ENCODE data around the gene FAM13A. TPM values are rescaled to one million over a fixed set of nuclear protein-coding genes. Genes with fewer than 3 reads are reported as not detected.

Gene FAM13A
- total RNA-seq, 2 experiments from 2014 or later = 1.4 to 1.6 TPM

GRCh38 chr4:88738180-88738579 lies 318.8 kb downstream of the FAM13A start:
- intact Hi-C loops (cut with micrococcal nuclease) = no loop called here
- Mint-ChIP-seq H3K4me3 (no peak overlapping the region), H3K4me1 (ENCODE audit: low read depth) (peaks cover 20% of the 10 kb centered on the region), H3K9me3 (no peaks in the 10 kb centered on the region), H3K27me3 (ENCODE audit: low read depth) (no peaks in the 10 kb centered on the region), H3K27ac (no peak overlapping the region), H3K36me3 (ENCODE audit: low read depth) (no peaks in the 10 kb centered on the region)
- CTCF ChIA-PET = interaction anchor here (0.7 kb wide), 1 partner anchor 54 kb away, joined by 3 read pairs; no protein-coding TSS in a partner anchor
- no peak for DNase-seq

GRCh38 chr4:88737307-88737941 lies 319.6 kb downstream of the FAM13A start:
- Mint-ChIP-seq H3K36me3 (ENCODE audit: low read depth) (no peaks in the 10 kb centered on the region), H3K9me3 (no peaks in the 10 kb centered on the region), H3K4me1 (ENCODE audit: low read depth) (peaks cover 20% of the 10 kb centered on the region), H3K27ac (peak overlapping the region; percentile 9), H3K27me3 (ENCODE audit: low read depth) (no peaks in the 10 kb centered on the region), H3K4me3 (peak overlapping the region; percentile 58)
- CTCF ChIA-PET = interaction anchor here (0.6 to 0.7 kb wide), 3 partner anchors 54 to 125 kb away, joined by 3 read pairs; no protein-coding TSS in a partner anchor
- peak; percentile 70 for DNase-seq
- intact Hi-C loops (cut with micrococcal nuclease) = loop anchor here (1.0 to 2.0 kb wide), 3 partner anchors 25 to 144 kb away; no protein-coding TSS in a partner anchor

GRCh38 chr4:88736264-88736663 lies 320.7 kb downstream of the FAM13A start:
- Mint-ChIP-seq H3K36me3 (ENCODE audit: low read depth) (no peaks in the 10 kb centered on the region), H3K27me3 (ENCODE audit: low read depth) (no peaks in the 10 kb centered on the region), H3K4me1 (ENCODE audit: low read depth) (peaks cover 20% of the 10 kb centered on the region), H3K4me3 (no peak overlapping the region), H3K27ac (no peak overlapping the region), H3K9me3 (no peaks in the 10 kb centered on the region)
- no peak for DNase-seq
- CTCF ChIA-PET = interaction anchor here (0.9 to 1.5 kb wide), 2 partner anchors 11 to 30 kb away, joined by 3 to 5 read pairs; no protein-coding TSS in a partner anchor
- intact Hi-C loops (cut with micrococcal nuclease) = loop anchor here (2.0 kb wide), 2 partner anchors 23 to 57 kb away; no protein-coding TSS in a partner anchor

GRCh38 chr4:88735564-88735963 lies 321.4 kb downstream of the FAM13A start:
- Mint-ChIP-seq H3K27me3 (ENCODE audit: low read depth) (no peaks in the 10 kb centered on the region), H3K4me1 (ENCODE audit: low read depth) (peaks cover 20% of the 10 kb centered on the region), H3K4me3 (no peak overlapping the region), H3K9me3 (no peaks in the 10 kb centered on the region), H3K36me3 (ENCODE audit: low read depth) (no peaks in the 10 kb centered on the region), H3K27ac (no peak overlapping the region)
- no peak for DNase-seq
- CTCF ChIA-PET = interaction anchor here (0.9 to 1.5 kb wide), 4 partner anchors 10 to 288 kb away, joined by 3 to 5 read pairs (median 3); no protein-coding TSS in a partner anchor
- intact Hi-C loops (cut with micrococcal nuclease) = no loop called here

- Mint-ChIP-seq H3K27me3 (ENCODE audit: low read depth) (no peaks in the 10 kb centered on the region), H3K27ac (no peak overlapping the region), H3K4me1 (ENCODE audit: low read depth) (peaks cover 20% of the 10 kb centered on the region), H3K9me3 (no peaks in the 10 kb centered on the region), H3K36me3 (ENCODE audit: low read depth) (no peaks in the 10 kb centered on the region), H3K4me3 (no peak overlapping the region)
- no peak for DNase-seq
- CTCF ChIA-PET = interaction anchor here (1.0 to 1.6 kb wide), 2 partner anchors 14 to 195 kb away, joined by 3 to 7 read pairs; no protein-coding TSS in a partner anchor
- intact Hi-C loops (cut with micrococcal nuclease) = no loop called here
Observed at GRCh38 chr4:88734403-88734949, 322.5 kb downstream of the FAM13A start.

GRCh38 chr4:88732714-88733368 lies 324.1 kb downstream of the FAM13A start:
- intact Hi-C loops (cut with micrococcal nuclease) = no loop called here
- Mint-ChIP-seq H3K4me1 (ENCODE audit: low read depth) (peaks cover 8% of the 10 kb centered on the region), H3K27ac (no peak overlapping the region), H3K36me3 (ENCODE audit: low read depth) (no peaks in the 10 kb centered on the region), H3K9me3 (no peaks in the 10 kb centered on the region), H3K27me3 (ENCODE audit: low read depth) (no peaks in the 10 kb centered on the region), H3K4me3 (no peak overlapping the region)
- CTCF ChIA-PET = no interaction called here
- DNase-seq = no peak

- Mint-ChIP-seq H3K9me3 (no peaks in the 10 kb centered on the region), H3K4me3 (no peak overlapping the region), H3K27me3 (ENCODE audit: low read depth) (no peaks in the 10 kb centered on the region), H3K4me1 (ENCODE audit: low read depth) (no peaks in the 10 kb centered on the region), H3K36me3 (ENCODE audit: low read depth) (no peaks in the 10 kb centered on the region), H3K27ac (no peak overlapping the region)
- CTCF ChIA-PET = interaction anchor here (1.3 kb wide), 1 partner anchor 292 kb away, joined by 4 read pairs; no protein-coding TSS in a partner anchor
- intact Hi-C loops (cut with micrococcal nuclease) = no loop called here
- no peak for DNase-seq
Observed at GRCh38 chr4:88731381-88731780, 325.6 kb downstream of the FAM13A start.

GRCh38 chr4:88730811-88731210 lies 326.2 kb downstream of the FAM13A start:
- CTCF ChIA-PET = interaction anchor here (1.0 to 1.3 kb wide), 2 partner anchors 191 to 293 kb away, joined by 3 to 4 read pairs; no protein-coding TSS in a partner anchor
- Mint-ChIP-seq H3K27me3 (ENCODE audit: low read depth) (no peaks in the 10 kb centered on the region), H3K4me3 (no peak overlapping the region), H3K9me3 (no peaks in the 10 kb centered on the region), H3K36me3 (ENCODE audit: low read depth) (peaks cover 1% of the 10 kb centered on the region), H3K27ac (no peak overlapping the region), H3K4me1 (ENCODE audit: low read depth) (no peaks in the 10 kb centered on the region)
- no peak for DNase-seq
- intact Hi-C loops (cut with micrococcal nuclease) = no loop called here

- H3K27me3 Mint-ChIP-seq (ENCODE audit: low read depth) = no peaks in the 10 kb centered on the region
- H3K4me1 Mint-ChIP-seq (ENCODE audit: low read depth) = no peaks in the 10 kb centered on the region
- CTCF ChIA-PET = interaction anchor here (1.2 kb wide), 1 partner anchor 190 kb away, joined by 5 read pairs; no protein-coding TSS in a partner anchor
- peaks cover 1% of the 10 kb centered on the region for H3K36me3 Mint-ChIP-seq (ENCODE audit: low read depth)
- H3K4me3 Mint-ChIP-seq = no peak overlapping the region
- no peak overlapping the region for H3K27ac Mint-ChIP-seq
- no peaks in the 10 kb centered on the region for H3K9me3 Mint-ChIP-seq
- peak; percentile 10 for DNase-seq
- intact Hi-C loops (cut with micrococcal nuclease) = no loop called here
Observed at GRCh38 chr4:88729146-88729760, 327.7 kb downstream of the FAM13A start.

- CTCF ChIA-PET = interaction anchor here (1.2 kb wide), 1 partner anchor 189 kb away, joined by 5 read pairs; no protein-coding TSS in a partner anchor
Observed at GRCh38 chr4:88728146-88728545, 328.8 kb downstream of the FAM13A start.

GRCh38 chr4:88725986-88726385 lies 331.0 kb downstream of the FAM13A start:
- no peak for DNase-seq
- no peak overlapping the region for H3K27ac Mint-ChIP-seq
- H3K27me3 Mint-ChIP-seq (ENCODE audit: low read depth) = no peaks in the 10 kb centered on the region
- peaks cover 5% of the 10 kb centered on the region for H3K36me3 Mint-ChIP-seq (ENCODE audit: low read depth)
- CTCF ChIA-PET = interaction anchor here (1.6 kb wide), 1 partner anchor 186 kb away, joined by 6 read pairs; no protein-coding TSS in a partner anchor
- intact Hi-C loops (cut with micrococcal nuclease) = no loop called here
- no peak overlapping the region for H3K4me3 Mint-ChIP-seq
- H3K9me3 Mint-ChIP-seq = no peaks in the 10 kb centered on the region
- H3K4me1 Mint-ChIP-seq (ENCODE audit: low read depth) = no peaks in the 10 kb centered on the region

More at GRCh38 chr4:88728146-88728545, 328.8 kb downstream of the FAM13A start:
- no peak overlapping the region for H3K4me3 Mint-ChIP-seq
- DNase-seq = no peak
- H3K9me3 Mint-ChIP-seq = no peaks in the 10 kb centered on the region
- no peaks in the 10 kb centered on the region for H3K4me1 Mint-ChIP-seq (ENCODE audit: low read depth)
- no peak overlapping the region for H3K27ac Mint-ChIP-seq
- H3K27me3 Mint-ChIP-seq (ENCODE audit: low read depth) = no peaks in the 10 kb centered on the region
- peaks cover 1% of the 10 kb centered on the region for H3K36me3 Mint-ChIP-seq (ENCODE audit: low read depth)
- intact Hi-C loops (cut with micrococcal nuclease) = no loop called here

- Mint-ChIP-seq H3K4me1 (ENCODE audit: low read depth) (no peaks in the 10 kb centered on the region), H3K4me3 (no peak overlapping the region), H3K9me3 (no peaks in the 10 kb centered on the region), H3K27me3 (ENCODE audit: low read depth) (no peaks in the 10 kb centered on the region), H3K36me3 (ENCODE audit: low read depth) (peaks cover 5% of the 10 kb centered on the region), H3K27ac (no peak overlapping the region)
- intact Hi-C loops (cut with micrococcal nuclease) = no loop called here
- no peak for DNase-seq
- CTCF ChIA-PET = interaction anchor here (0.8 to 1.6 kb wide), 2 partner anchors 11 to 186 kb away, joined by 3 to 6 read pairs; no protein-coding TSS in a partner anchor
Observed at GRCh38 chr4:88725143-88725542, 331.8 kb downstream of the FAM13A start.
